ENCODE results near the gene ODAD3.
"Not testable (repeated sequence)": the region's sequence is repeated elsewhere in the genome, so short reads cannot be mapped to it uniquely, and the experiment has no call there.

ODAD3 gene

DNA sequence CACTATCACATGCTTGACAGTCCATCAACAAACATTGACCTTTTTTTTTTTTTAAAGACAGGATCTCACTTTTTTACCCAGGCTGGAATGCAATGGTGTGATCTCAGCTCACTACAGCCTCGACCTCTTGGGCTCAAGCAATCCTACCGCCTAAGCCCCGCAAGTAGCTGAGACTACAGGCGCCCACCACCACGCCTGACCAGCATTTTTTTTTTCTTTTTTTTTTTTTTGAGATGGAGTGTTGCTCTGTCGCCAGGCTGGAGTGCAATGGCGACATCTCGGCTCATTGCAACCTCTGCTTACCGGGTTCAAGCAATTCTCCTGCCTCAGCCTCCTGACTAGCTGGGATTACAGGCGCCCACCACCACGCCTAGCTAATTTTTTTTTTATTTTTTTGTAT is 24.0 kb upstream of the ODAD3 start:
- not testable (repeated sequence) for DNase-seq

DNA sequence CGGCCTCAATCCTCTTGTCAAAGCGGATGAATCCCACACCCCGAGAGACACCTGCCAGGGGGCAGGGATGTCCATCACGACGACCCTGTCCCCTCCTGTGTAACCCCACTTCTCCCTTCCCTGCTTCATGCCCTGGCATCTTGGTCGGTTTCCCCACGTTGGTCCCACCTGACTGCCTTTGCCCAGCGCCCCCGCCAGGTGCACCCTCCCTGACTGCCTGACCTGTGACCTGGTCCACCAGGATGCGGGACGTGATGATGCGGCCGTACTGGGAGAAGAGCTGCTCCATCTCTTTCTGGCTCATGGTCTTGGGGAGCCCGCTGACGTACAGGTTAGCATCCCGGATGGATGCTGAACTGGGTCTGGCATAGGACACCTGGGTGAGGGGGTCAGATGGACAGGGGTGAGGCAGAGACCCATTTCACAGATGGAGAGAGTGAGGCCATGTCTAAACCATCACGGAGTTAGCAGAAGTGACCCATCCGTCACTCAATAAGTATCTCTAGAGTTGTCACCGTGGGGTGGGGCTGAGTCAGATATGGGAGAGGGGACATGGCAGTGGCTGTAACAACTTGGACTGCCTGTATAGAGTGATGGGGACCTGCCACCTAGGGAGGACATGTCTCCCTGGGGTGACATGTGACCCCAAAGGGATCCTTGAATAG is 23.4 kb upstream of the ODAD3 start:
- no peak for DNase-seq

DNA sequence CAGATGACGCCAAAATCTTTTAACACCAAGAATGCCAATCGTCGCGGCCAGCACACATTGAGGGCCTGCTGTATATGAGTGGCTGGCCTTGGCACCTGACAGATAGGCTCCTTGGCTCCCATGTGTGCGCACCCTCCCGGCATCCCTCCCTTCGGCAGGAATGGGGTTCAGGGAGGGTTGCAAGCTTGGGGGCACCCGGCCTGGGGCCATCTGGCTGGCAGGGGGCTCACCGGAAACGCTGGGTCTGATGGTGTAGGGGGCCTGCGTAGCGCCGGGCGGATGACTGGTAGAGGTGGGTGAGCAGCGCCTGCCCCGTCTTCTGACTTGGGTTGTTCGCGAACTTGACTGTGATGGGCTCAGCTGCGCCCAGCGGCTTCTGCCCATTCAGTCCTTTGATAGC is 22.9 kb upstream of the ODAD3 start:
- no peak for DNase-seq

GRCh38 chr19:11457115-11457514 is 22.2 kb upstream of the ODAD3 start:
- DNase-seq: no peak

GRCh38 chr19:11456659-11457058 is 21.7 kb upstream of the ODAD3 start:
- no peak for DNase-seq

- DNase-seq: not testable (repeated sequence)
Observed at GRCh38 chr19:11455233-11455554, 20.3 kb upstream of the ODAD3 start.

DNA sequence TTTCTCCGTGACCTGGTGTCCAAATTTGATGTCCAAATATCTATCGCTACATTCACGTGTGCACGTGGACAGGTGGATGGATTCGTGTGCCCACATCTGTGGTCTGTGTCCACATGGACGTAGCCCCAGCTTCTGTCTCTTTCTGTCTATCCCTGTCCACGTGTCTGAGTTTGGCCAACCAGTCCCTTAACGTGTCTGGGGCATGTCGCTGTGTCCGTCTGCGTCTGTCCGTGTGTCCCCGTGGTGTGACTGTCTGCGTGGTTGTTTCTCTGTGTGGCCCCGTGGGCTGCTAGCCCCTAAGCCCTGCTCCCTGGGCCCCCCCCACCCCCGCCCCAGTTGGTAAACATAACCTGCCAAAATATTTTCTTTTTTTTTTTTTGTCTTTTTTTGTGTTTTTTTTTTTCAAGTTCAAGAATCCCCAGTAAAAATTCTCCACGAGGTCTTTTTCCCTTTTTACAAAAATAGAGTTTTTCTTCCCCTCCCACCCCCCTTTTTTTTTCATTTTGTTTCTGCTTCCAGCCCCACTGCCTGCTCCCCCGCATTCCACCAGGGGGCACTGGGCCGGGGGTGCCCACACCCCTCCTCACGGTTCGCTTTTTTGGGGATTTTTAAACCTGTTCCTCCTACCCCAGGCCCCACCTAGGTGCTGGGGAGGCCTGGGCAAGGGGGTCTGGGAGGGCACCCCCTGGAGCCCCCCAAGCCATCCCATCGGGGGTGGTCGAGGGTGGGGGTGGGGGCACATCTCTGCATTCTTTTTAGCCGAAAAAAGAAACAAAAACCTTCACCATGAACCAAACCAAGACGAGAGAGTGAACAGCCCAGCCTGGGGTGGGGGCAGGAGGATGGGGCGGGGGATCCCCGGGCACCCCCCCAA is 18.8 kb upstream of the ODAD3 start:
- peak; percentile 29 for DNase-seq

DNA sequence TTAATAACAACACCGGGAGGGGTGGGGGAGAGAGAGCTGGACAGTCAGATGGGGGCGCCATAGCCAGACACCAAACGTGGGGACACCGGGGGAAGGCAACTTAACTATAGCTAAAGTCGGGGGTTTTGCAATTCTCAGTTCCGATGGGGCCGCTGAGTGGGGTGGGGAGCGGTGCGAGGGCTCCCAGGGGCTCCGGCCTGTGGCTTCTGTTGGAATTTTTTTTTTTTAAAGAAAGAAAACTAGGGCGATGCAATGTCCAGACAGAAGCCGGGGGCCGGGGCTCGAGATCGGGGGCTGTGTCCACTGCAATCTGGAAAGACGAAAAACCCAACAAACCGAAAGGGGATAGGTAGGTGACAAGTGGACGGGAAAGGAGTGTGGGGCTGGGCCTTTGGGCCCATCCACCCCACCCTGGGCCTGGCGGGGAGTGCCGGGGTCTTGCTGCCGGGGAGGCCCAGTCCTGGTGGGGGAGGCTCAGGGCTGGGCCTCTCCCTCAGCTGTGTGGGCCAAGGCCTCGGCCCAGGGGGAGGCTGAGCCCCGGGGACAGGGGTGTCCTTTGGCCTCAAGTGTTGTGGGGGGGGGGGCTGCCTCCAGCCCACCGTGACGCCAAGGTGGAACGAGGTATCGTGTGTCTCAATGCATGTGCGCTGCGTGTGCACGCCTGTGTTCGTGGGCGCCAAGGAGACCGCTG is 17.8 kb upstream of the ODAD3 start:
- no peak for DNase-seq

GRCh38 chr19:11451871-11452619 is 17.1 kb upstream of the ODAD3 start:
- DNase-seq: no peak

DNA sequence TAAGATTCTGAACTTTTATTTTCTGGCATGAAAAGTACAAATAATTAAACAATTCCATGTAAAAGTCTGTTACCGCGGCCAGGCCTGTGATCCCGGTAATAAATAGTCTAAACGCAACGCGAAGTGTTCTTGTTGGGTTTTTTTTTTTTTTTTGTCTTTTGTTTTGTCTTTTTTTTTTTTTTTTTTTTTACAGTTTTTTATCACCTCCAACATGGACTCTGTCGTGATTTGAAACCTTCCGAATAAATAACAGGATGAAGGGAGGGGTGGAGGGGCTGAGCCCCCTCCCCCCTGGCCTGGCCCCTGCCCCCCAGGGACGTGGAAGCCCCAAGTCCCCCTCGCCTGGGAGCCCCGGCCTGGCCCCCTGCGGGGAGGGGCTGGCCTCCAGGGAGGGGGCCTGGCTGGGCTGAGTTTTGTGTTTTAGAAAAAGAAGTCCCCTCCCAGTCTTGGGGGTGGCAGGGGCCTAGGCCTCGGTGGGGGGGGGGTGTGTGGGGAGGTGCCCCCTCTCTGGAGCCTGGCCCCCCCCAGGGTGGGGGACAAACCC is 16.5 kb upstream of the ODAD3 start:
- DNase-seq: no peak

GRCh38 chr19:11450570-11451326 is 15.8 kb upstream of the ODAD3 start:
- no peak for DNase-seq

DNA sequence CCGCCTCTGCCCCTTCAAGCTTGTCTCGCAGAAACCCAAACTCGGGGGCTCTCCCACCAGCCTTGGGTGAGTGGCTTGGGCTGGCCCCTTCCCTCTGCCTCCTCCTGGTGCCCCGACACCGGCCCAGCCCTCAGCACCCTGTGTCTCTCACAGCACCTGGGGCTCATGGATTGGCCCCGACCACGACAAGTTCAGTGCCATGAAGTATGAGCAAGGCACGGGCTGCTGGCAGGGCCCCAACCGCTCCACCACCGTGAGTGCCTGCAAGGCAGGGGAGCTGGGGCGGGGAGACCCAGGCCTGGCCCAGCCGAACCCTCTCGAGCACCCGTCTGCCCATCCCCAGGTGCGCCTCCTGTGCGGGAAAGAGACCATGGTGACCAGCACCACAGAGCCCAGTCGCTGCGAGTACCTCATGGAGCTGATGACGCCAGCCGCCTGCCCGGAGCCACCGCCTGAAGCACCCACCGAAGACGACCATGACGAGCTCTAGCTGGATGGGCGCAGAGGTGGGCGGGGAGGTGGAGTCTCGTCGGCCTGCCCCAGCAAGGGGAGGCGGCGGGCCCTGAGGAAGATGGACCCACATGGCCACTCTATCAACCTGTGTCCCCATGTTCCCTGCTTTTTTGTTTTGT is 14.1 kb upstream of the ODAD3 start:
- DNase-seq: no peak

- DNase-seq: no peak
Observed at GRCh38 chr19:11448410-11448809, 13.5 kb upstream of the ODAD3 start.

DNA sequence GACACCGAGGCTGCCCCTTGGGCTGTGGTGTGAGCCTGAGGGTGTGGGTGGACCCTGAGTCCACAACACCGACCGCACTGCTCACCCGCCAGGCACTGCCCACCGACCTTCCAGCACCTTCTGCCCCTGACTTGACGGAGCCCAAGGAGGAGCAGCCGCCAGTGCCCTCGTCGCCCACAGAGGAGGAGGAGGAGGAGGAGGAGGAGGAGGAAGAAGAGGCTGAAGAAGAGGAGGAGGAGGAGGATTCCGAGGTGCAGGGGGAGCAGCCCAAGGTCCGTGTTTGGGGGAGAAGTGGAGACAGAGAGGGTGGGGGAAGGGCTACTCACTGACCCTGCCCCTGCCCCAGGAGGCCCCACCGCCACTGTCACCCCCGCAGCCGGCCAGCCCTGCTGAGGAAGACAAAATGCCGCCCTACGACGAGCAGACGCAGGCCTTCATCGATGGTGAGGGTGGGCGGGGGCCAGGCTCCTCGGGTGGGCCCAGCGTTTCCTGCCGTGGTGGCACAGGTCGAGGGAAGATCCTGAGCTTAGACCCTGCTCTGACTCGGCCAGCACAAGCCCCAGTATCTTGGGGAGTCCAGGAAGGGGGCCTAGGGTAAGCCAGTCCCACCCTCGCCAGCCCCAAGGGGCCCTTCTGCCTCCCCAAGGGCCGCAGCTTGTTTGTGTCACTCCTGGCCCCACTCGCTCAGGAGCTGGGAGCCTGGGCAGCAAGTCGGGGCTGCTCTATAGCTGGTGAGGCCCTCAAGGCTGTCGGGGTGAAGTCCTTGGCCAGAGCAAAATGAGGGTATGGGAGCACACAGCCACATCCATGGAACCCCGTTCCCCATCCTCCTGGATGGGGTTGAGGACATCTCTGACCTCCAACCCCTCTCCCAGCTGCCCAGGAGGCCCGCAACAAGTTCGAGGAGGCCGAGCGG is 12.7 kb upstream of the ODAD3 start:
- no peak for DNase-seq

- peak; percentile 57 for DNase-seq
Observed at GRCh38 chr19:11446652-11447301, 11.9 kb upstream of the ODAD3 start.

- DNase-seq: no peak
Observed at GRCh38 chr19:11446271-11446651, 11.3 kb upstream of the ODAD3 start.

DNA sequence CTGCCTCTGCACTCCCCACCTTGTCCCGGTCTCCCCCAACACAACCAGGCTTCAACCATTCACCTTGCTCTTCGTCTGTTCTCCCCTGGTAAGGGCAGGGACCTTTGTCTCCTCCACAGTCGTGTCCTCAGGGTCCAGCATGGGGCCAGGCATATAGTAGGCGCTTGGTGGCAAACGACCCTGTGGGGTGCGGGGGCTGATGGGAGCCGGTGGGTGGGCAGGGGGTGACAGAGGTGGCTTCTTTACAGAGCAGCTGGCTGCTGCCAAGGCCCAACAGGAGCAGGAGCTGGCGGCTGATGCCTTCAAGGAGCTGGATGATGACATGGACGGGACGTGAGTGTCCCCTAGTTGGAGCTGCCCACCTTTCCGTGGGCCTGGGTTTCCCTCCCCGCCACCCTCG is 10.2 kb upstream of the ODAD3 start:
- no peak for DNase-seq

DNA sequence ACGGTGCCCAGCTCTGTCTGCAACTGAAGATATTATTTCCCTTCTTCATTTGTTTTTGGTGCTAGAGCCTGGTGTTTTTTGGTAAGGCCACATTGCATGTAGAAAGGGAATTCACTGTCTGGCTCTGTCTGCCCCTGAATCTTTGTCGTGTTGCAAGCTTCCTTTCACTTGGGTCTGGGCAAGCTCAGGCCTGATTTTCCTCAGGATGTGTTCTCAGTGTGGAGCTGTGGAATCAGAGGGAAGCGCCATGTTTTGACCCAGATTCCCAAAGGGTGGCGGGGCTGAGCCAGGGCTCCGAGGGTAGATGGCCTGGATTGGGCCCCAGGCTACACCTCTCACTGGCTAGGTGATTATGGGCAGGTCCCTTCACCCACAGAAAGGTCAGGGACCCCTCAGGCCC is 9.1 kb upstream of the ODAD3 start:
- no peak for DNase-seq

DNA sequence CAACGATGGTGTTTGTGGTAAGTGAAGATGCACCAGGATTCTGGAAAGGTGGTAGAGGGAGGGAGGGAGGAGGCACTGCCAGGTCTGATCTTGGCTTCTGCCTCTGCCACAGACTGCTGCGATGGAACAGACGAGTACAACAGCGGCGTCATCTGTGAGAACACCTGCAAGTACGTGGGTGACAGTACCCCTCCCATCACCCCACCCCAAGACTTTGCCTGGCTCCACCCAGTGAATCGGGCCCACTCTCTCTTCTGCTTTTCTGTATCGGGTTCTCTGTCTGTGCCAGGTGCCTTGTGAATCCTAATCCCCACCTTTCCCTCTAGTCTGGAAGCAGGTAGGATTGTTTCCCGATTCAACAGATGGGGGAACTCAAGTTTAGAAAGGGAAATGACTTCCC is 3.0 kb upstream of the ODAD3 start:
- no peak for DNase-seq

DNA sequence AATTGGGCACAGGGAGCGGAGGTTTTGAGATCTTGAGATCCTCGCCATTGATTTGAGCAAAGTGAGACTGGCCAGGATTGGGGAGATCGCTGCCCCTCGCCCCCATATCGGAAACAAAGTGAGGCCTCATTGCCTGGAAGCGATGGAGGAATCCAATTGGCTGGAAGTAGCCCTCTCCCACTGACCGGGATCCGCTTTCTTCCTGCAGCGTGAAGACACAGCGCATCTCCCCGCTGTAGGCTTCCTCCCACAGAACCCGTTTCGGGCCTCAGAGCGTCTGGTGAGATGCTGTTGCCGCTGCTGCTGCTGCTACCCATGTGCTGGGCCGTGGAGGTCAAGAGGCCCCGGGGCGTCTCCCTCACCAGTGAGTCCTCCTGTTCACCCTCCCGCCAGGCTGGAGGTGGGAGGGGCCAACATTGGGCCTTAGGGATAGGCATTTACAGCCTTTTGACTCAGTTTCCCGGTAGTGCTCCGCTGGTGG is 952 bp upstream of the ODAD3 start:
- no peak for DNase-seq

All from stimulated activated CD4-positive, alpha-beta T cell treated with anti-CD3 and anti-CD28 coated beads, Interleukin-4, amount 100 ng/mL, for 1 hour (primary cell).